Osteoblast (primary cell): ENCODE measurements around the gene EIF2AK3. TPM values are rescaled to one million over a fixed set of nuclear protein-coding genes. Genes with fewer than 3 reads are reported as not detected.

ENCODE experiments used
- DNase-seq: peaks from one replicate; pipeline ENCODE4 v3.0.0; 2011; ENCODE audit warnings: low spot score, mixed read lengths; ENCODE audit not compliant: insufficient read length; ENCODE audit errors: missing footprints
- H2AFZ ChIP-seq: 2 replicates; pipeline ENCODE4 v1.6.0; 2011; ENCODE audit warnings: mild to moderate bottlenecking, low read length
- H3K27ac ChIP-seq: 2 replicates; pipeline ENCODE4 v1.5.1; 2011; ENCODE audit warnings: mild to moderate bottlenecking, low read depth, low read length, moderate library complexity
- H3K27me3 ChIP-seq: 2 replicates; pipeline ENCODE4 v1.6.0; 2012; ENCODE audit warnings: mild to moderate bottlenecking, control low read depth, inconsistent platforms, low read length, moderate library complexity; ENCODE audit not compliant: insufficient read depth
- H3K36me3 ChIP-seq: 2 replicates; pipeline ENCODE4 v1.5.1; 2011; ENCODE audit warnings: mild to moderate bottlenecking, low read length, control low read depth, moderate library complexity; ENCODE audit not compliant: insufficient read depth
- H3K4me1 ChIP-seq: 2 replicates; pipeline ENCODE4 v1.5.1; 2011; ENCODE audit warnings: mild to moderate bottlenecking, low read length, control low read depth, moderate library complexity; ENCODE audit not compliant: insufficient read depth
- H3K4me2 ChIP-seq: 2 replicates; pipeline ENCODE4 v1.6.0; 2011; ENCODE audit warnings: mild to moderate bottlenecking, low read length; ENCODE audit not compliant: insufficient read depth
- H3K4me3 ChIP-seq: fragments of 200-600 bp; sonication (generic); 3 replicates; pipeline ENCODE4 v1.5.1; 2012; ENCODE audit warnings: mild to moderate bottlenecking, low read length, inconsistent platforms; ENCODE audit not compliant: insufficient read depth
- H3K79me2 ChIP-seq: 2 replicates; pipeline ENCODE4 v1.6.0; 2012; ENCODE audit warnings: mild to moderate bottlenecking, low read length, control low read depth, inconsistent platforms; ENCODE audit not compliant: insufficient read depth
- H3K9me3 ChIP-seq: 2 replicates; pipeline ENCODE4 v1.5.1; 2011; ENCODE audit warnings: low read depth, low read length, control low read depth
- H4K20me1 ChIP-seq: 2 replicates; pipeline ENCODE4 v1.6.0; 2012; ENCODE audit warnings: mild to moderate bottlenecking, low read length, control low read depth; ENCODE audit not compliant: insufficient read depth
- CTCF ChIP-seq: IDR thresholded peaks from 2 replicates; pipeline ENCODE4 v1.5.1; 2011; ENCODE audit warnings: mild to moderate bottlenecking, low read depth, low read length, moderate library complexity; ENCODE audit errors: extremely low read depth
- total RNA-seq: library from RNA; depleted of rRNA; stranded (reverse); fragments of >200 nt; gene quantifications from 2 replicates; pipeline ENCODE4 v1.2.3, GENCODE V29; 2012

The EIF2AK3 gene
- total RNA-seq, 1 donor, result 25.7 TPM

DNA sequence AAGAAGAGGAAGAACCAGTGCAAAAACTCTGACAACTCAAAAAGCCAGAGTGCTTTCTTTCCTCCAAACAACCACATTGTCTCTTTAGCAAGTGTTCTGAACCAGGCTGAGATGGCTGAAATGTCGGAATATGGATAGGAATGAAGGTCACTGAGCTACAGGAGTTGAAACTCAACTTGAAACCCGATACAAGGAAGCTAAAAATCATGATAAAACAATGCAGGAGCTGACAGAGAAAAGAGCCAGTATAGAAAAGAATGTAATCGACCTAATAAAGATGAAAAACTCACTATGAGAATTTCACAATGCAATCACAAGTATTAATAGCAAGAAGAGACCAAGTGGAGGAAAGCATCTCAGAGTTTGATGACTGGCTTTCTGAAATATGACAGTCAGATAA lies 15.0 kb upstream of the EIF2AK3 start:
- no peak overlapping the region for H3K4me2 ChIP-seq
- no peak for TF ChIP-seq CTCF
- no peaks in the 10 kb centered on the region for H3K36me3 ChIP-seq
- no peak for DNase-seq
- H3K4me1 ChIP-seq, result peaks cover 21% of the 10 kb centered on the region
- peaks cover 24% of the 10 kb centered on the region for H3K27me3 ChIP-seq
- H3K79me2 ChIP-seq, result no peaks in the 10 kb centered on the region
- H3K9me3 ChIP-seq, result no peaks in the 10 kb centered on the region
- H3K27ac ChIP-seq, result no peak overlapping the region
- H2AFZ ChIP-seq, result no peak overlapping the region
- no peak overlapping the region for H3K4me3 ChIP-seq
- no peaks in the 10 kb centered on the region for H4K20me1 ChIP-seq

DNA sequence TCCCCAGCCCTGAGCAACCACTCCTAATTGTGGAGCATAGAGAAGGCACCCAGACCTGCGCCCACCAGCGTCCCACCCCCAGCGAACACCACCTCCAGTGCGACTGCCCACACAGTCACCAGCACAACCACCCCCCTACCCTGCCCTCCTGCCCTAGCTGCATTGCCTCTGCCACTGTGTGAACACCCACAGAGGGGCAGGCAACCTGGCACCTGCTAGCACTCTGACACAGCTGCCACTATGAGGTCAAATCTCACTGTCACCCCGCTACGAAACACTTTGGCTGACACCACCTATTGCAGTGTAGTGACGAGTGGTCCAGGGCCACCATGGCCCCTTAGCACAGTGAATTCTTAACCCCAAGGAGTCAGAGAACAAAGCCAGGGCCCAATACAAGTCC lies 14.1 kb upstream of the EIF2AK3 start:
- Histone ChIP-seq H3K27ac (no peak overlapping the region), H3K4me1 (peaks cover 23% of the 10 kb centered on the region), H3K9me3 (no peaks in the 10 kb centered on the region), H4K20me1 (no peaks in the 10 kb centered on the region), H3K4me3 (no peak overlapping the region), H3K36me3 (no peaks in the 10 kb centered on the region), H3K27me3 (peaks cover 19% of the 10 kb centered on the region), H3K79me2 (no peaks in the 10 kb centered on the region), H2AFZ (no peak overlapping the region), H3K4me2 (no peak overlapping the region)
- no peak for TF ChIP-seq CTCF
- DNase-seq, result no peak

GRCh38 chr2:88639865-88640264 lies 12.6 kb upstream of the EIF2AK3 start:
- peaks cover 23% of the 10 kb centered on the region for H3K4me1 ChIP-seq
- no peak overlapping the region for H3K4me3 ChIP-seq
- H3K36me3 ChIP-seq, result no peaks in the 10 kb centered on the region
- no peak overlapping the region for H3K4me2 ChIP-seq
- H3K27ac ChIP-seq, result no peak overlapping the region
- H2AFZ ChIP-seq, result no peak overlapping the region
- peaks cover 13% of the 10 kb centered on the region for H3K27me3 ChIP-seq
- no peaks in the 10 kb centered on the region for H3K9me3 ChIP-seq
- H3K79me2 ChIP-seq, result no peaks in the 10 kb centered on the region
- TF ChIP-seq CTCF, result no peak
- DNase-seq, result no peak
- H4K20me1 ChIP-seq, result no peaks in the 10 kb centered on the region

DNA sequence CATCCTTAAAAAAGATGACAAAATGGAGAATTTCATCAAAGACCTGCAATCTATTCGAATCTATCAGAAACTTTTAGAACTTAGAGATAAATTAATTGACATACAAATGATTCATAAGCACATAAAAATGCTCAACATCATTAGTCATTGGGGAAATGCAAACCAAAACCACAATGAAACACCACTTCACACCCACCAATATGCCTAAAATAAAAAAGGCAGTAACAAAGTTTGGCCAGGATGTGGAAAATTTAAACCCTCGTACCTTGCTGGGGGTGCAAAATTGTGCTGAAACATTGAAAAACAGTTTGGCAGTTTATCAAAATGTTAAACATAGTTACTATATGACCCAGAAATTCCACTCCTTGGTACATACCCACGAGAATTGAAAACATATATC lies 11.5 kb upstream of the EIF2AK3 start:
- Histone ChIP-seq H3K4me1 (peaks cover 23% of the 10 kb centered on the region), H3K9me3 (no peaks in the 10 kb centered on the region), H3K79me2 (no peaks in the 10 kb centered on the region), H3K27me3 (peaks cover 13% of the 10 kb centered on the region), H3K27ac (no peak overlapping the region), H3K4me3 (no peak overlapping the region), H2AFZ (no peak overlapping the region), H3K36me3 (no peaks in the 10 kb centered on the region), H3K4me2 (peak overlapping the region; percentile 14), H4K20me1 (no peaks in the 10 kb centered on the region)
- no peak for TF ChIP-seq CTCF
- no peak for DNase-seq
